A673 (cell line): ENCODE data around the gene SLX9. TPM values are rescaled to one million over a fixed set of nuclear protein-coding genes. Genes with fewer than 3 reads are reported as not detected.

Source experiments
- BruUV-seq: library from RNA; stranded (reverse); fragments of 400-500 nt; replicated peaks from 2 replicates; lab custom pipeline; 2021; lab: Mats Ljungman, UMichigan
- CTCF ChIA-PET: fragments of 300-600 bp; sonication (Branson Sonifier 250); formaldehyde crosslinking; loops from one replicate; lab custom pipeline; 2022; ENCODE audit warnings: antibody characterized with exemption; lab: Charles Lee
- POLR2A ChIA-PET: fragments of 300-600 bp; sonication (Branson Sonifier 250); formaldehyde crosslinking; loops from one replicate; lab custom pipeline; 2022; ENCODE audit warnings: antibody characterized with exemption; ENCODE audit not compliant: low non-redundant PET; lab: Charles Lee
- DNase-seq: peaks from one replicate; pipeline ENCODE4 v3.0.0-alpha.2; 2015; ENCODE audit warnings: low spot score
- H3K27ac ChIP-seq: fragments of 200-600 bp; sonication (generic); 2 replicates; pipeline ENCODE4 v1.5.1; 2016; ENCODE audit warnings: mixed run types, low read depth, mild to moderate bottlenecking, mixed read lengths, antibody characterized with exemption, low read length; ENCODE audit not compliant: poor library complexity, severe bottlenecking
- H3K27me3 ChIP-seq: fragments of 200-600 bp; sonication (generic); replicated peaks from 2 replicates; pipeline ENCODE4 v1.6.1; 2017; ENCODE audit warnings: mixed run types, low read depth, mild to moderate bottlenecking, mixed read lengths, antibody characterized with exemption, low read length; ENCODE audit not compliant: insufficient read depth, poor library complexity
- H3K36me3 ChIP-seq: fragments of 200-600 bp; sonication (generic); 2 replicates; pipeline ENCODE4 v1.6.1; 2016; ENCODE audit warnings: mixed run types, mild to moderate bottlenecking, mixed read lengths, antibody characterized with exemption, low read length; ENCODE audit not compliant: insufficient read depth, poor library complexity, severe bottlenecking
- H3K4me1 ChIP-seq: fragments of 200-600 bp; sonication (generic); 2 replicates; pipeline ENCODE4 v1.6.1; 2017; ENCODE audit warnings: mixed run types, mild to moderate bottlenecking, mixed read lengths, antibody characterized with exemption, low read length; ENCODE audit not compliant: insufficient read depth, poor library complexity, severe bottlenecking
- H3K4me3 ChIP-seq: fragments of 200-600 bp; sonication (generic); 2 replicates; pipeline ENCODE4 v1.5.1; 2016; ENCODE audit warnings: low read depth, mixed run types, mild to moderate bottlenecking, mixed read lengths, low read length; ENCODE audit not compliant: poor library complexity, severe bottlenecking
- H3K9me3 ChIP-seq: fragments of 200-600 bp; sonication (generic); 2 replicates; pipeline ENCODE4 v1.6.1; 2016; ENCODE audit warnings: mixed run types, low read depth, mild to moderate bottlenecking, mixed read lengths, antibody characterized with exemption, low read length; ENCODE audit not compliant: poor library complexity, severe bottlenecking
- CTCF ChIP-seq: fragments of 300-800, 200-600 bp; sonication (generic); conservative IDR thresholded peaks from 2 replicates; pipeline ENCODE4 v1.5.1; 2017; ENCODE audit warnings: low read depth, mild to moderate bottlenecking, antibody characterized with exemption, low read length, moderate library complexity, mixed read lengths
- EZH2 ChIP-seq: fragments of 200-600 bp; sonication (generic); IDR thresholded peaks from 2 replicates; pipeline ENCODE4 v1.6.1; 2017; ENCODE audit warnings: borderline replicate concordance, low read depth, mild to moderate bottlenecking, mixed read lengths, antibody characterized with exemption, low read length; ENCODE audit not compliant: poor library complexity, severe bottlenecking
- intact Hi-C: fragments of 100-400 bp; cut with micrococcal nuclease; formaldehyde crosslinking; loops from one replicate; pipeline ENCODE4 v1.10.0; 2022; ENCODE audit not compliant: unreplicated experiment
- total RNA-seq: library from RNA; stranded (reverse); gene quantifications from 2 replicates; pipeline ENCODE4 v1.2.3, GENCODE V29; 2021

The SLX9 gene
- total RNA-seq, 1 experiment from 2014 or later = 114 TPM

GRCh38 chr21:44900559-44901251 lies 39.1 kb upstream of the SLX9 start:
- no peaks in the 10 kb centered on the region for H3K9me3 ChIP-seq
- no peak for DNase-seq
- CTCF ChIA-PET = no interaction called here
- no TSS peak for BruUV-seq
- H3K4me1 ChIP-seq = peaks cover 14% of the 10 kb centered on the region
- POLR2A ChIA-PET = no interaction called here
- TF ChIP-seq EZH2 (no peak), CTCF (no peak)
- peak overlapping the region; percentile 42 for H3K27ac ChIP-seq
- intact Hi-C loops = no loop called here
- no peaks in the 10 kb centered on the region for H3K27me3 ChIP-seq
- no peak overlapping the region for H3K4me3 ChIP-seq
- H3K36me3 ChIP-seq = no peaks in the 10 kb centered on the region

DNA sequence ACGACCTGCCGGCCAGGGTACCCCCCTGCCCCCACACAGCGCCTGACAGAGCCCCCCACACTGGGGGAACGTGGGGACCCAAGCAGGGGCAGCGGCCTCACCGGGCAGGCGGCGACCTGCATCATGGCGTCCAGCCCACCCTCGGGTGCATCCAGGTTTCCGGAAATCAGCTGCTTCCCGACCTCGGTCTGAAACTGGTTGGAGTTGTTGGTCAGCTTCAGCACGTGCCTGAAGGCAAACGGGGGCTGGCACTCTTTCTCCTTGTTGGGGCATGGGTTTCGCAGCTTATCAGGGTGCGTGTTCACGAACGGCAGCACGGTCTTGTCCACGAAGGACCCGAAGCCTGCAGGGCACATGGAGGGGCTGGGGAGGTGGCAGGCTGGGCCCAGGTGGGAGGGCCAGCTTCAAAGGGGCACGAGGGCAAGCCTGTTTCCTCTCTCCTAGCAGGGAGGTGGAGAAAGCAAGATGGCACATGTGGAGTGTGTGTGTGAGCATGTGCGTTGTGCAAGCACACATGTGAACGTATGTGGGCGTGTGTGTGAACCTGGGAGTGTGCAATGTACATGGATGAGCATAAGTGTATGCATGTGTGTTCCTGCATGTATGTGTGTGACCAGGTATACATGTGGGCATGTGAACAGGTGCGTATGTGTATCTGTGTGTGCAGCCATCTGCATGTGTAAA lies 38.3 kb upstream of the SLX9 start:
- Histone ChIP-seq H3K9me3 (no peaks in the 10 kb centered on the region), H3K4me3 (no peak overlapping the region), H3K4me1 (peaks cover 11% of the 10 kb centered on the region), H3K36me3 (no peaks in the 10 kb centered on the region), H3K27me3 (no peaks in the 10 kb centered on the region), H3K27ac (no peak overlapping the region)
- ChIA-PET CTCF (no interaction called here), POLR2A (no interaction called here)
- intact Hi-C loops = no loop called here
- TF ChIP-seq EZH2 = no peak
- no peak for DNase-seq
- no TSS peak for BruUV-seq

DNA sequence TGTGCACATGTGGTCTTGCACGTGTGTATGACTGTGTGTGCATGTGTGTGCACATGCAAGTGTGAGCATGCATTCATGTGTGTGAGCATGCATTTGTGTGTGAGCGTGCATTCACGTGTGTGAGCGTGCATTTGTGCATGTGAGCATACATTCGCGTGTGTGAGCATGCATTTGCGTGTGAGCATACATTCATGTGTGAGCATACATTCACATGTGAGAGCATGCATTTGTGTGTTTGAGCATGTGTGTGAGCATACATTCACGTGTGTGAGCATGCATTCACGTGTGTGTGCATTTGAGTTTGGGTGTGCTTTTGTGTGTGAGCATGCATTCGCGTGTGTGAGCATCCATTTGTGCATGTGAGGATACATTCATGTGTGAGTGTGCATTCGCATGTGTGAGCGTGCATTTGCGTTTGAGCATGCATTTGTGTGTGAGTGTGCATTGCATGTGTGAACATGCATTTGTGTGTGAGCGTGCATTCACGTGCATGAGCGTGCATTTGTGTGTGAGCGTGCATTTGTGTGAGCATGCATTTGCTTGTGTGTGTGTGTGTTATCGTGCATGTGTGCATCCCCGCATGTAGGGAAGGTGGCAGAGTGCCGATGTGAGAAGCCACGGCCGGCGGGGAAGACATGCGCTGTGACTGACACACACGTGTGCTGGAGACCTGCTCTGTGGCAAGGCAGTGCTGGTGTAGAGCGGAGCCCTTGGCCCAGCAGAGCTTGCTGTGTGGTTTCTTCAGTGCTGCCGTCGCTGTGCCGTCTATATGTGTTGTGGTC lies 37.4 kb upstream of the SLX9 start:
- POLR2A ChIA-PET = no interaction called here
- TF ChIP-seq EZH2 (no peak), CTCF (no peak)
- no peaks in the 10 kb centered on the region for H3K9me3 ChIP-seq
- BruUV-seq = no TSS peak
- no peak for DNase-seq
- H3K4me1 ChIP-seq = peaks cover 10% of the 10 kb centered on the region
- no peak overlapping the region for H3K27ac ChIP-seq
- intact Hi-C loops = no loop called here
- no peaks in the 10 kb centered on the region for H3K36me3 ChIP-seq
- no peaks in the 10 kb centered on the region for H3K27me3 ChIP-seq
- H3K4me3 ChIP-seq = no peak overlapping the region
- CTCF ChIA-PET = no interaction called here
